M059J (cell line): ENCODE results near the gene PTPRD. TPM values are rescaled to one million over a fixed set of nuclear protein-coding genes. Genes with fewer than 3 reads are reported as not detected.

Experiments used
- DNase-seq: peaks from one replicate; pipeline ENCODE4 v3.0.0-alpha.2; 2012; ENCODE audit warnings: low read depth
- total RNA-seq: library from RNA; depleted of rRNA; stranded (reverse); fragments of >200 nt; shearing (Covaris generic); gene quantifications from 2 replicates; pipeline ENCODE4 v1.2.3, GENCODE V29; 2014

PTPRD gene
- total RNA-seq, 1 experiment from 2014 or later = not detected

DNA sequence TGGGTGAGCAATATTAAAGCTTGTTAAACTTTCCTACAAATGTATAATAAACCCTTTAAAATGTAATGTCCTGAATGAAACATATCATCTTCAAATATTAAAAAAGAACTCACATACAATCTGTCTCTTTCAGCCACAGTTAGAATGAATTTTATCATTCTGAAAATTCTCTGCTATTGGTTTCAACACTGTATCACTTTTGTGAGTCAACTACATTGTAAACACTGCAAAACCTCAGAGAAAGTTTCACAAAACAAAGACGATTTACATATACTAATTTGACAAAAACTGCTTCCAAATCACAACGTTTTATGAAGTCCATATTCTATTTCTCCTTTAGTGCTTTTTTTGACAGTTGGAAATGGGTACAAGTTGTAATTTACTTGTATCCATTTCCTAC is 1781.2 kb downstream of the PTPRD start:
- no peak for DNase-seq

DNA sequence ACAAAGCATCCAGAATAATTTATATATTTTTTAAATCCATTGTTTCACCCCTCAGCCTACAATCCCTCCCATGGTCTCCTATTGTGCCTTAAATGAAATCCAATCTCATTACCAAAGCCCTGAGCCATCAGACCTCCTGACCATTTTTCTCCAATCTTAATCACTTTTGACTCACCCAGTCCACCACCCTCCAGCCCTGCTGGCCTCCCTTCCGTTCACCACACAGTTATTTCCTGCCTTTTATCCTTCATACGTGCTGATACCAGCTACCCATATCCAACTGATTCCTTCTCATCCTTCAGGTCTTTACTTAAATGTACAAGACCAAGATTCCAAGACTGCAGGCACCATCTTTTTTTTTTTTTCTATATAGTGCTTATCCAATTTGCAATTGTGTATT is 1786.5 kb downstream of the PTPRD start:
- no peak for DNase-seq

DNA sequence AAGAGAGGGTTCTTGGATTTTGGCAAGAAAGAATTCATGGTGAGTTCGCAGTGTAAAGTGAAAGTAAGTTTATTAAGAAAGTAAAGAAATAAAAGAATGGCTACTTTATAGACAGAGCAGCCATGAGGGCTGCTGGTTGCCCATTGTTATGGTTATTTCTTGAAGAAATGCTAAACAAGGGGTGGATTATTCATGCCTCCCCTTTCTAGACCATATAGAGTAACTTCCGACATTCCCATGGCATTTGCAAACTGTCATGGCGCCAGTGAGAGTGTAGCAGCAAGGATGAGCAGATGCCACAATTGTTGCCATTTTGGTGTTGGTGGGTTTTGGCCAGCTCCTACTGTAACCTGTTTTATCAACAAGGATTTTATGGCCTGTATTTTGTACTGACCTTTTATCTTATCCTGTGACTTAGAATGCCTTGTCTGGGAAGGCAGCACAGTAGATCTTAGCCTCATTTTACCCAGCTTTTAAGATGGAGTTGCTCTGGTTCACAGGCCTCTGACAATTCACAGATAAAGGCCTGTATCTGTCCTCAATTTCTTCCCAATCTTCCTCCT is 1787.1 kb downstream of the PTPRD start:
- no peak for DNase-seq

DNA sequence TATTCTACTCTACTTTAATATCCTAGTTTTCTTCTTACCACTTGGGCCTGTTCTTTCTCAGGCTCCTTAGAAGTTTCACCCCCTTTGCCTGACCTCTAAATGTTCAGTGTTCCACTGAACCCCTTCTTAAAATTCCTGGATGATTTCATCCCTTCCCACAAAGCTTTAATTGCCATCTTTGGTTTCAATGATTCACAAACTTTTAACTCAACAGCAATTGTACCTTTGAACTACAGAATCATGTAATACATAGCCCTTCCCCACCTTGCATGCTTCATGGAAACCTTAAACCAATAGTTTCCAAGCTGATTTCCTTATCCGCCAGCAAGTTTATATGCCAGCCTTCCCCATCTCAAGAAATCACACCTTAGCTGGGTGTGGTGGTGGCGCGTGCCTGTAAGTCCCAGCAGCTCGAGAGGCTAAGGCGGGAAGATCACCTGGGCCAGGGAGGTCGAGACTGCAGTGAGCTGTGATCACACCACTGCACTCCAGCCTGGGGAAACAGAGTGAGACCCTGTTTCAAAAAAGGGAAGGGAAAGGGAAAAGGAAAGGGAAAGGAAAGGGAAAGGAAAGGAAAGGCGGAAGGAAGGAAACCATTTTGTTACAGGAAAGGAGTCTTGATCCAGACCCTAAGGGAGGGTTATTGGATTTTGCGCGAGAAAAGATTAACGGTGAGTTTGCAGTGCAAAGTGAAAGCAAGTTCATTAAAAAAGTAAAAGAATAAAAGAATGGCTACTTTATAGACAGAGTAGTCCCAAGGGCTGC is 1789.5 kb downstream of the PTPRD start:
- DNase-seq = no peak

DNA sequence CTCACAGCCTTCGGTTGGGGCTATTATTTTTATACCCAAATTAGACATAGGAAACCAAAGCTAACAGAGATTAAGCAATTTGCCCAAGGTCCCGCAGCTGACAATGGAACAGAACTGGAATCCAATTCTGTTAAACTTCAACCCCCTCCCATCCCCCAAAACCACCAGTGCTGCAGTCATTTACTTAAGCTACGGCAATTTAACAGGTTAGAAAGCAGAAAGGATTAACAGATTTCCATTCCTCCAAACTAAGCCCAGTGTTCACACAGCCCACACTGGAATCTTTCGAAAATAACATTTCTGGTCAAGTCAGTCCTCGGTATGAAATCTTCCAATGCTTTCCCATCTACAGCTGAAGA is 1790.2 kb downstream of the PTPRD start:
- DNase-seq = no peak

DNA sequence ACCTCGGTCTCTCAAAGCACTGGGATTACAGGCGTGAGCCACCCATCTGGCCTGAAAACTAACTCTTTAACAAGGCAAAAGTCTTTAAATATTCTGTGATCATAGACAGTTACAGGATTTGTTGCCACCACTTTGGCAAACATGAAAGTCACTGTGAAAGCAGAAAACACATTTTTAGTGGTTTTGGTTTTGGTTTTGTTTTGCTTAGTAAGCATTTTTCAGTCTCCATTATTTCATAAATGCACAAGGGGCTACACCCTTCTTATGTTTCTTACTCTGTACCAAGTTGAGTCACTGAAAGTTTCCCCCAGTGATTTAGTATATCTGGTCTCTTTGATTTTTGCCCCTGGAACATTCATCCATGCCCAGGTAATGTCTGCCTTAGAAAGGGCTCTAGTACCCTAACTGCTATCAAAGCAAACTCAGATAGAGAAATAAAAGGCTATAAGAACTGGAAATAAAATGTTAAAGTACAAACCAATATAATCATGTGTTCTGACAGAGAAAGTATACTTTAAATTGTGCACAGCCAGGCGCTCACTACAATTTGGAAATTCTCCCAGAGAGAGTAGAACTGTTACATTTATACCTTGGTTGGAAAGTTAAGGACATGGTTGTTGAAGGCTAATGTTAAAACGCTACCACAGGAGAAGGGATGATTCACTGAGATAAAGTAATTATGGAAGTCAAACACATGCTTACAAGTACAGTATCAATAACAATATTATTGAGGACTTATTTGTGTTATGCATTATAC is 1790.7 kb downstream of the PTPRD start:
- no peak for DNase-seq

DNA sequence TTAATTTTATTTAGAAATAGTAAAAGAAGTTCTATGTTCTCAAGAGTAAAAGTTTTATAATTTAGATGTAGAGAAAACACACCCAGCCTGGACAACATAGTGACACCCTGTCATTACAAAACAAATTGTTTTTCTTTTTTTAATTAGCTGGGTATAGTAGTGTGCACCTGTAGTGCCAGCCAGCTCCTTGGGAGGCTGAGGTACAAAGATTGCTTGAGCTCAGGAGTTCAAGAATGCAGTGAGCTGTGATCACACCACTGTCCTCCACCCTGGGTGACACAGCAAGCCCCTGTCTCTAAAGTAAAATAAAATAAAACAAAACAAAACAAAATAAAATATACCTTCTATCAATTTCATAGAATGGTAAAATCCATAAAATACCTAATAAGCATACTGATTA is 1795.5 kb downstream of the PTPRD start:
- DNase-seq = no peak

DNA sequence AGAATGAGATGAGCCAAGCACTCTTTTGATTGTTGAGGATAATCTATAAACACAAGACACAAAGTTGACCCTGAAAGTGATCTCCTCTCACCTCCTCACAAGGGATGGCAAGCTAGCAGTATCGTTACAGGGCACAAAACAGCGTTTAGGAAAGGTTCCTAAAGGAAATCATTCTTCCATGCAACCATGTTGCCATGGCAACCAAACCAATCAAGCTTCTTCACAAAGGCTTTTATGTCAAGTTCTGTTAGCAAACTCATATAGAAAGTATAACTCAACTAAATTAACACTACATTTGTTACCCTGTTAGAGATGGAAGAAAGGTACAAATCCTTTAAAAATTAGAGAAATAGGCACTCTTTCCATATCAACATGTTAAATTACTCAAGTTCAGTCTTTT is 1796.4 kb downstream of the PTPRD start:
- no peak for DNase-seq

DNA sequence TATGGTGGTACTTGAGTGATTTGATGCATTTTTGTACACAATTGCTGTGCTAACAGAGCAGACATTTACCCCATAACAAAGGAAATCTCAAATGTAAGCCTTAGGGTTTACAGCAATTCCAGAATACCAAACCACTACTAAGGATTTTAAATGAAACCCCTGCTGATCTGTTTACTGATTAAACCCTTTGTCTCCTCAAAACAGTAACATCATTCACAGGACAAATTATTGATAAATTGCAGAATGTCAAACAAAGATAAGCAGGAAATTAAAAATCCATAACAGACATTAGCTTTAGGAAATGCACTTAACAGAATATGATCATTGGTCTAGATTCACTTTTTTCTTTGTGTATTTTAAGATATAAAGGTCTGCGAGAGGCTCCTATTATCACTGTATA is 1796.9 kb downstream of the PTPRD start:
- DNase-seq = no peak

DNA sequence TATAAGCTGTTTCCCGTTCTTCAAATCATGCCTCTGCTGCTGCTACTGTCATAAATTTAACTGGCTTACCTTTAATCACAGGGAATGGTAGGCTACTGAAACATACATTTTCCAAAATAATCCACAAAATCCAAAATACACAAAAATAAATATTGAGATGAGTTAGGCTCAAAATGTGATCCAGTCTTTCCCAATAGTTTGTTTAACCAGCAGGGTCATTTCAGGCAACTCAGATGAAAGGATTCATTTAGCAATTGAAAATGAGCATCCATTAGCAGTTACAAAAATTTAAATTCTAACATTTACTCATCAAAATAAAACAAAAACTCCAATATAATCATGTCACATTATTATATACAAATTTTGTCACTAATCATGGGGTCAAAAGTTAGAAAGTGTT is 1797.6 kb downstream of the PTPRD start:
- DNase-seq = no peak

DNA sequence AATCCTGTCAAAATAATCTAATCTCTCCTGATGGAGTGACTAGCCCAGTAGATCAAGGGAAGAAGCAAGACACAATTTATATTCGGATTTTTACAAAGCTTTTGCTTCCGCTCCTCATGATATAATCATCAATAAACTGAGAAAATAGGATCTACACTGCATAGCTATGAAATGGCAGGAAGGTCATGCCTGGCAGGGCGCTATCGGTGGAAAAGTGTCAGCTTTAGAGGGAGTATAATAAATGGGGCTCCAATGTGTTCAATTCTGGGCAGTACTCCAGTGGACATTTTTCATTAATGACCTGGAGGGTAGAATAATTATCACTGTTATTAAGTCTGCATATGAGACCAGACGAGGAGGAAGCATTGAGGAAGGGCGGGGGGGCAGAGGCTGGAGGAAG is 1799.9 kb downstream of the PTPRD start:
- no peak for DNase-seq

DNA sequence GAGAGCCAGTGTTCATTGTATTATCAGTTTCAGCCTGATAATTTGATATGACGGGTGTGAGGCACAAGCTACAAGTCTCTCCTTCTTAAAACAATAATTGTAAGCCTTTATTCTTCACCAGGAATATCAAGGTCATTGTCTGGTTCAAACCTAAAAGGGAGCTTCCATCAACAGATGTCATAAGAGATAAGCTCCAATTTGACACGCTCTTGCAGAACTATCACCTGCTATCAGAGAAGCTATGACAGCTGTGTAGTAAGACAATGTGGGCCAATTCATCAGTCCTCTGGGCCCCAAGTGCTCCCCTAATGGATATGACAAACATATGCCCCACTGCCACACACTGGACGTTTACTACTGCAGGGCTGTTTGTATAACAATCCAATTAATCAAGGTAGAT is 1803.1 kb downstream of the PTPRD start:
- DNase-seq = no peak

DNA sequence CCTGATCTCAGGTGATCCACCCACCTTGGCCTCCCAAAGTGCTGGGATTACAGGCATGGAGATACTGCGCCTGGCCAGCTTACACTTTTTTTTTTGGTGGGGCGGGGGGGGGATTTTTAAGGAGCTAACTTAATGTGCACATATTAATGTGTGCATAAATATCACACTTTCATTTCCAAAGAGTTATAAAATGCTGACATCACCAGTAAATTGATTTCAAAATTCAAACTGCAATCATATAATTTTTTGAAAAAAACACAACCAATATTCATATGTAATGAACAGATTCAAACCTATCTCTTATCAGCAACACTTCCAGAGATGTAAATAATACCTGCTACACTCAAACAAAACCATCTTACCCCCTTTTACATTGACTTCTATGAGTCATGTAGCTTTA is 1806.7 kb downstream of the PTPRD start:
- DNase-seq = no peak

DNA sequence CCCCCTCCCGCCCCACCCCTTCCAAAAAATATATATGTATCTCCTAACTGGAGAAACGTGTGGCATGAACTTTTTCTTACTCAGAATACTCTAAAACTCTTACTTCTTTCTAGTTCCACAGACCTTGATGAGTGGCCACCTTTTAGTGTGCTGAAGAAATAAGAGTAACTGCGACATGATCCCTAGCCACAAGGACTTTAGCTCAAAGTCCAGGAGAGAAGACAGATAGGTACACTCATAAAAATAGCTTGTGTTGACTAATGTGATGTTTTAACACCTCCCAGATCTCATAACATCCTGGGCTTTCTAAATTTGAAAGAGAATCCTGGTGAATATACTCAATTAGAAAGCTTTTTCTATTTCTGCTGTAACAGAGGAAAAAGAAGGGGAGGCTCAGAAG is 1808.2 kb downstream of the PTPRD start:
- DNase-seq = no peak

DNA sequence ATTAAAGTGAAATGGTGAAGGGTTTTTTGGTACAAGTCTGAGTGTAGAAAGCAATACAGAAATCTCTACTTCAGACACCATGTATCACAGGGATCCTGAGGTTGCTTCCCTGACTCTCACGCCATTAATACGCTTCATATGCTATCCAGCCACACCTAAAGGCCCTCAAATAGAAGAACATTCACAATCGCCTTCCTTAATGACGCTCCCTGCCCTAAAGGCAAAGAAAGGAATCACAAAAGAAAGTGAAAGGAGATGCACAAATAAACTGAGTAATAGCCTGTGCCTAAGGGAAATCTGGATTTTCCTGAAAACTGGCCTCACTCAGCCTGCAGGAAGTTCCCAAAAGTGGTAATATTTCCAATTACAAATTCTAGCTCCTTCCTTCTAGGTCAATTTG is 1810.6 kb downstream of the PTPRD start:
- no peak for DNase-seq

DNA sequence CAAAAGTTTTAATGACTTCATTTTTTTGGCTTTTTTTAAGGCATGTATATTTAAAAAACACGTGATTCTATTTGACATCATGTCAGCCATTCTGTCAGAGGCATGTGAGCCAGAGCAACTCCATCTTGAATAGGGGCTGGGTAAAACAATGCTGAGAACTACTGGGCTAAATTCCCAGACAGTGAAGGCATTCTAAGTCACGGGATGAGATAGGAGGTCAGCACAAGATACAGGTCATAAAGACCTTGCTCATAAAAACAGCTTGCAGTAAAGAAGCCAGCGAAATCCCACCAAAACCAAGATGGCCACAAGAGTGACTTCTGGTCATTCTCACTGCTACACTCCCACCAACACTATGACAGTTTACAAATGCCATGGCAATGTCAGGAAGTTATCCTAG is 1812.6 kb downstream of the PTPRD start:
- no peak for DNase-seq

DNA sequence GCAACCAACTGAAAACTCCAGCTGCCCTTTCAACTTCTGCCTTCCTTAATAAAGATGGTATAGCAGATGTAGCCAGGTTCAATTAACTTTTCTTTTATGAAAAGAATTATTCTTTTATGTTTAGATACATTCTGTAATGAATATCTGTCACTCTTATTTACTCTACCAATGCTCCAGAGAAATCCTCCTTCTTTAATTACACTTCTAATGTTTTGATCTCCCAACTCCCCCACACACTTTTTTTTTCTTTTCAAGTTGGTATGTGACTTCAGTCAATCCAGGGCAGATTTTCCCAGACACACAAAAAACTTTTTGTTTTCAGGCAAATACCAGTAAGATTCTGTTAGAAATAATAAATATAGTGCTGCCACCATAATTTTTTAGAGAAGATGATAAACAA is 1813.2 kb downstream of the PTPRD start:
- no peak for DNase-seq

DNA sequence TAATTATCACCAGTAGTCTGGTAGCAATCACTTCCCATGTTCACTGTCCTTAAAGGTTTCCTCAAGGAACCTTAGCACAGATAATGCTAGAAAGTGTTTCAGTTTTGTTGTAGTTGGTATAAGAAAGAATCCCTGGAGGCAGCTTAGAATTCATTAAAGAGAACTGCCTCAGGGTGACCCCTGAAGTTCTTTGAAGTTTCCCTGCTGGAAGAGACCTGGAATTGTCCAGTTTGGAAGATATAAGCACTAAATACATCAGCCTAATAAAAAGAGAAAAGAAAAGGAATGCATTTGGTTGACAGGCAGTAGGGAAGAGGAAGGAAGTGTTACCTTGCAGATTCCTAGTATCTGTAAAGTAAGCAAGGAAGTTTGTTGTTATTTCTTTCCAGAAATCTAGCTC is 1813.6 kb downstream of the PTPRD start:
- DNase-seq = no peak

DNA sequence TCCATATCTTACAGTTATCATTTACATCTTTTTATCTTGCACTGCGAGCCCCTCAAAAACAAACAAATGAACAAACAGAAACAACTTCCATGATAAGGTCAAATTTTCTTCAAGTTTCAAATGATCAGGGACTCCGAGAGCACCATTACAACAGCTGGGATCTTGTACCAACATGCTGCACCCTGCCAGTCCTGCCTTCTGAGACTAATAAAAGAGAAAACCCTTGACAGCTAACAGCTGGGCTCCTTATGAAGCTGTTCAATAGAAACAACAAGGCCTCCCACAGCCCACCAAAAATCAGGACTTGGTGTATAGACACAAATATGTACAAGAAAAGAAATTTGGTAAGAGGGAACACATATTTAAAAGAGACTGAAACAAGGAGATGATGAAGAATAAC is 1828.0 kb downstream of the PTPRD start:
- no peak for DNase-seq

DNA sequence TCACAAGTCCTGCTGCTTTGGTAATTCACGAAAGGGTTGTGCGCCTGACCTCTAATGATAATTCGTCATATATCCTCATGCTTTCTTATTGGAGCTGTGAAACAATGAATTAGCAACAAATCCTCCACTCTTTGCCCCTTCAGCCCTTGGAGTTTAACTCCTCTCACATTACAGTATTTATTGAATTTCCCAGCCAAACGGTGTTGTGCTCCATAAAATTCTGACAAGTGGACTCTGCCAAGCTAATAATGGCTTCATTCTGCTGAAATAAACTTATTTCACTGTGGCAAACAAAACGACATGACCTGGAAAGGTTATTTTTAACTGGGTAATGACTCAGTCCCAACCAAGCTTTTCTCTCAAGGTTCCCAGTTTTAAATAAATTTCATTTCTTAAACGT is 1828.9 kb downstream of the PTPRD start:
- DNase-seq = no peak

DNA sequence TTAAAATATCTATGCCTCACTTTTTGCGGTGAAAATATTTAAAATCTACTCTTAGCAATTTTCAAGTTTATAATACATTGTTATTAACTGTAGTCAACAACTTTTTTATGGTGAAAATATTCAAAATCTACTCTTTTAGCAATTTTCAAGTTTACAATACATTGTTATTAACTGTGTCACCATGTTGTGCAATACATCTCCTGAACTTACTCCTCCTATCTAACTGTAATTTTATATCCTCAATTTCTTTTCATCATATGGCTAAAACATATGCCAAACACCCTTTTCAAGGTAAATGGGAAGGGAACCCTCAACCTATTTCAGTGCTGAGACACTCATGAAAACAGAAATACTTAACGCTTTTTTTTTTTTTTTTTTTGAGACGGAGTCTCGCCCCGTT is 1830.6 kb downstream of the PTPRD start:
- no peak for DNase-seq

DNA sequence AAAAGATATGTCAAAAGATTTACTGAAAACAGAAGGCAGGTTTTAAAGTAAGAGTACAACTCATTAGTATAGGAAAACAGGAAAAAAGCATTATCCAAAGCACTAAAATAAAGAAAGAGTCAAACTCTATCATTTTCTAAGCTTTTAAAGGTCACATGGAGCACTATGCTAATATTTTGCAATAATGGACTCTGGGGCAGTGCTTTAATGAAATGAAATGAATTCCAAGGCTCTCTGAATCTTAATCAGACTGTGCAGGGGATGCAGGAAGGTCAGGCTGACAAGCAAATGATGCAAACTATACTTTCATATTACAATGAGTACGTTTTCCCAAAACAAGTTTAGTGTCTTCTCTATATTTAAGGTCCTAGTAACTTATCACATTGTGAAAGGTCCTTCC is 1831.3 kb downstream of the PTPRD start:
- no peak for DNase-seq

DNA sequence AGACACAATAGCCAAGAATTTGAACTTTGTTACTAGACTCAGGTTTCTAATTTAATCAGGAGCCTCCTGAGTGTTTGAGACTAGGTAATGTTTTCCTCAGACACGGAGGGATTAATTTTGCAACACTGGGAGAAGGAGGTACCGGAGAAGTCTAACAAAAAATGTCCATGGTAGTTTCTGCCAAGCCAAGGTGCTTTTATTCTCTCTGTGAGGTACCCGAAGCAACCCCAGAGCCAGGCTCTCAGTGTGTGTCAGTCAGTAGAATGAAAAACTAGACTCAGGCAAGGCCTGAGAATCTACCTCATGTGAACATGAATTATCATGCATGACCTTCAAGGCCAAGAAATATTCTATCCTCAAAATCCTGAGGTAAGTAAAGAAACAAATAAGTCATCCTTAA is 1832.4 kb downstream of the PTPRD start:
- no peak for DNase-seq
